HG03196 (cell line): ENCODE measurements around the gene TLN1.

ENCODE experiments used
- ATAC-seq: cut with Tn5 transposase; IDR thresholded peaks from one replicate; pipeline ENCODE4 v1.9.1; 2021; ENCODE audit not compliant: unreplicated experiment

TLN1 gene

DNA sequence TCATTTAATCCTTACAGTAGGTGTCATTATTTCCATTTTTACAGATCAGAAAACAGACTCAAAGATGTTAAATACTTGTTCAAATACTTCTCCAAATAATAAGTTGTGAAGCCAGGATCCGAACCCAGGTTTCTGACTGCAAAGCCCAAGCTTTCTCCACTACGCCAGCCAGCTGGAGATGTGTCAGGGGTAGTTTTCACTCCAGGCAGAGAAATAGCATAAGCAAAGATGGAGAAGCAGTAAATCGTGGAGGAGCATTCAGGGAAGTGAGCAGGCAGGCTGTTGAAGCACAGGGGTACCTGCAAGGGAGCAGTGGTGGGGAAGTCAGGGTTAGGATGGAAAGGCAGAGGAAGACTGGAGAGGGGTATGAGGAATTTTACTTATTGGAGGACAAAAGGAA lies 2.9 kb downstream of the TLN1 start:
- no peak for ATAC-seq

DNA sequence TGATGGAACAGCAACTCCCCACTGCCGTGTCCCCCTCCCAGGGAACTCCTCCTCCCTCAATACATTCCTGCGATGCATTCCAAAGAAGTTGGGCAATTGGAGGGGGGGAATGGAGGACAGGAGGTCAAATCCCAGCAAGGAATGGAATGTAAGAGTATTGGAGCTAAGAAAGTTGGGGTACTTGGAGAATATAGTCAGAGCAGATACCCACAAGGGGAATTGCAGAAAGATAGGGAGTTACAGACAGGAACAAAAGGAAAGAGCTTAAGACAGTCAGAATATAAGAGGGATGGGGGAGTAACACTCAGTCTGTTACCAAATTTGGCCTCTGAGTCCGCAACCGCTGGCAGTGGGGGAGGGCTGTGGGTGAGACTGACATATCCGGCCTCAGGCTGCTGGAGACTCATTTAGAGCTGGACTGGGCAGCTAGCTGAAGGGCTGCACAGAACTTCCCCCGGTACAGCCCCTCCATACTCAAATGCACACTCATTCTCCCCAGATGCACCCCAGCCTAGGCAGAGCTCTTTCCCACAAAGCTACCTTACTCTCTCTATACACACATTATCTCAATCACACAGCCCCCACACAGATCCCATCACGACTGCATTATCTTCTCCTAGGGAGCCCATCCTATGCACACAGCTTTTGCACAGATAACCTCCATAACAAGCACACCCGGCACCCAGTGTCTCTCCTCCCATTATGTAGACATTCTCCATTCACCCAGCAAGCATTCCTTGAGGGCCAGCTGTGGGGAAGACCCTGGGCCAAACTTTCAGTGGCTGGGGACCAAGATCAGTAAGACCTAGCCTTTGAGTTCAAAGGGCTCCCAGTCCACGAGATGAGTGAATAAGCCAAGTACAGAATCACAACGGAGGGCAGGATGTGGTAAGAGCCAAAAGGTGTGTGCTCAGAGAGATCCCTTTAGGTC lies 3.7 kb downstream of the TLN1 start:
- no peak for ATAC-seq

DNA sequence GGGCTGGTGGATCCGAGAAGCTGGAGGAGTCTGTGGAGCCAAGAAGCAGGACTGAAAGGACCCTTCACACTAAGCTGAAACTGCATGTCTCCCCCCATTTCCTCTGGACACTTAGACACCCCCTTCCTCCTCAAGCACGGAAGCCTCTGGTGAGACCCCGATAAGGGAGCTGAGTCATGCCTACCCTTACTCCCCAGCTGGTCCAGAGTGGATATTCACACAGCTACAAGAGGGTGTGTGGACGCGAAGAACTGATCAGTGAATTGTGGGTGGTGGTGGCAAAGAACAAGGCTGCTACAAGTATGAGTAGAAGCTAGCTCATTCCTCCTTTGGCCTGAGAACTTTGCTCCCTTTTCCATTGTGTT lies 4.3 kb downstream of the TLN1 start:
- no peak for ATAC-seq

DNA sequence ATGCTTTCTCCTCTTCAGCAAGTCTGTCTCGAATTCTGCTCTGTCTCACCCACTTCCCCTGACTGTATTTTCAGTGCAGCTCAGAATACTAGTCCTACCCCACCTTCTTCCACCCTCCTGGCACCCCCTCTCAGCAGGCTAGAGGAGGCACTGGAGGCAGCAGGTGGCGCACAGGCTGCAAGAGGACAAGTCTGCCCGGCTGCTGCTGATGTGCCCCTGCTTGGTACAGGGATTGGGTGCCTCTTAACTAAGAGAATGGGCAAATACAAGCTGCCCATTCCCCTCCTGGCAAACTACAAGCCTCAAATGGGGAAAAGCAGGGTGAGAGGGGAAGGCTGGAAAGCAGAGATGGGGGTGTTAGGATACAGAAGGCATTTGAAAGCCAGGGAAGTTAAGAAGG lies 5.1 kb downstream of the TLN1 start:
- no peak for ATAC-seq

DNA sequence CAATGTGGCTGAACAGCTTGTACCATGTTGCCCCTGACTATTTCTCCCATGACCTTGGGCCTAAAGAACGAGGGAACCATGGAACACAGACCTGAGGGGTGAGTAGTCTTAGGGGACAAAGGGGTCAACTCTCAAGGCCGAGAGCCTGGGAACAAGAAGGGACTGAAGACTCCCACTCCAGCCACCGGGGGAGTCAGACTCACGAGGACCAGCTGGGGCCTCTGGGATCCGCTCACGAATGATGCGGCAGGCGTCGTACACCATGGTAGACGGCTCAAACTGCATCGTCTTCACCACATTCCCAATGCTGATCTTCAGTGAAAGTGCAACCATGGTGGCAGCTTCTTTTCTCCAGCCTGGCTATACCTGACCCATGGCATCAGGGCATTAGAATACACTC lies 6.6 kb downstream of the TLN1 start:
- no peak for ATAC-seq

DNA sequence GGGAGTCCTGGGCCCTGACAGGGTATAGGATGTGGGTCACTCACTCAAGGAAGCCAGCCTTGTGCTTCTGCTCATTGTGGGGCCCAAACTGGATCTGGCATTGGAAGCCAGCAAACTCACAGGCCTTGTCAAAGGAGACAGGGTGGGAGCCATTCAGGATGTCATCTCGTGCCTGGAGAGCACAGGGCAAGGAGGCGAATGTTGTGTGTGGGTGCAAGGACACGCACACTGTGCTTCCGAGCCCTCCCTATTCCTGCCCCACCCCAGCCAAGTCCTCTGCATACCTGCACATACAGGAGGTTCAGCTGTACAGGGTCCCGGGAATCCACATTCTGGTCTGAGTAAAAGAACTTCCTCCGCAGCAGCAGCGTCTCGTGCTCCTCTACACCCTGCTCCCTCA lies 8.1 kb downstream of the TLN1 start:
- no peak for ATAC-seq

DNA sequence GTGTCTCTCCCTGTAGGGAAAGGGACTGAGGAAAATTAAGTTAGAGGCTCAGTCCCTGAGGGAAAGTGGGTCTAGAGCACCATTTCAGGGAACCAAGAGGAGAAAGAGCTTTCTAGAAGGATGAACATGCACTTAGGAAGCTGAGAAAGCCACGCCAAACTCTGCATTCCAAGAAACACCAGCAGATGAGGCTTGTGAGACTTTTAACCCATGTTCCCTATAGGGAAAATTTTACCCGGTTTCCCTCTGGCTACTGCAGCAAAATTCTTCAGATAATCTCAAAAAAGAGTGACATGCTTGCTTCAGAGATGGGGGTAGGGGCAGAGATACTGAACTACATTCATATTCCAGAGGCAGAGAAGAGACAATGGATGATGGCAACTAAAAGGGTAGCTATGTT lies 8.6 kb downstream of the TLN1 start:
- ATAC-seq: no peak

DNA sequence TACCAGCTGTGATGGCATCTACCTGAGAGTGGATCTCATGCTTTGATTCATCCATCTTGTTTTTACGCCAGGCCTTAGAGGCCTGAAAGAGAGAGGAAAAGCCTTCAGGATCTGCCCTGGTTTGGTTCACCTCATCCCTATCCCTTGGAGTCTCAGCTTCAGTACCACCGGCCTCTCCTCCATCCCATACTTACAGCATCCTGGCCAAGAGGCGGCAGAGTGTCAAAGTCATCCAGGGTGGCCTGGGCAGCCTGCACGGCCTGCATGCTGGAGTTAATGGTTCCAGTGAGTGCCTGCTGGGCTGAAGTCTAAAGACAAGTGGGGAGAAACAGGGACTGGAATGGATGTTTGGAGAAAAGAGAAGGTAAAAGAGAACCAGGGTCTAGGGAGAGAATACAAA lies 12.4 kb downstream of the TLN1 start:
- ATAC-seq: no peak

DNA sequence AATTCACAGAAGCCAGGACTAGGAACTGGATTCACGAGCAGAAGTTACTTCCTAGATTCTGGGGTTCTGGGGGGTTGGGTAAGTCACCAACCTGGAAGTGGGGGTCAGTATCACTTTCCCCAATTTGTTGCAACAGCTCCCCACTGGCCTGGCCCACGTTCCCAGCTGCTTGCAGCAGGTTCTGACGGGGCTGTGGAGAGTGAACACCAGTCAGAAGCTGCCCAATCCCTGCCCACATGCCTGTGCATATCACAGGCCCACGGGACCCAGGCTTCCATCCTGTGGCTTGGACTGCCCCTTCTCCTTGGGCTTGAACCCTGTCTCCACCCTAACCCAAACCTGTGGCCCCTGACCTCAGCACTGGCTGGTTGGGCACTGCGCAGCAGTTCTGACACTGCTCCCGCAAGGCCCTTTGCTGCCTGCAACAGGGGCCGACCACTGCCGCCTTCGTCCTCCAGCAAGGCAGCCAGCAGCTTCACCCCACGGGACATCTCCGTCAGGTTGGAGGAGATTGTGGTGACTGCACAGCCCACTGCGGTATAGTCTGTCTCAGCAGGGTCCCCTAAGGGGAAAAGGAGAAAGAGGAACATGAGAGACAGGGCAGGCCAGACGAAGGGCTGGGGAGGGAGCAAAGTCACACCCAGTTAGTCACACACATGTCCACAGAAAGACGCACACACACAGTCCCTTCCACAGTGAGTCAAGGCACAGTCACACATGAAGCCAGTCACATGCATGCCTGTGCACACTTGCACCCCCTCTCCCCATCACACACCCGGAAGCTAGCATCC lies 13.1 kb downstream of the TLN1 start:
- ATAC-seq: no peak

DNA sequence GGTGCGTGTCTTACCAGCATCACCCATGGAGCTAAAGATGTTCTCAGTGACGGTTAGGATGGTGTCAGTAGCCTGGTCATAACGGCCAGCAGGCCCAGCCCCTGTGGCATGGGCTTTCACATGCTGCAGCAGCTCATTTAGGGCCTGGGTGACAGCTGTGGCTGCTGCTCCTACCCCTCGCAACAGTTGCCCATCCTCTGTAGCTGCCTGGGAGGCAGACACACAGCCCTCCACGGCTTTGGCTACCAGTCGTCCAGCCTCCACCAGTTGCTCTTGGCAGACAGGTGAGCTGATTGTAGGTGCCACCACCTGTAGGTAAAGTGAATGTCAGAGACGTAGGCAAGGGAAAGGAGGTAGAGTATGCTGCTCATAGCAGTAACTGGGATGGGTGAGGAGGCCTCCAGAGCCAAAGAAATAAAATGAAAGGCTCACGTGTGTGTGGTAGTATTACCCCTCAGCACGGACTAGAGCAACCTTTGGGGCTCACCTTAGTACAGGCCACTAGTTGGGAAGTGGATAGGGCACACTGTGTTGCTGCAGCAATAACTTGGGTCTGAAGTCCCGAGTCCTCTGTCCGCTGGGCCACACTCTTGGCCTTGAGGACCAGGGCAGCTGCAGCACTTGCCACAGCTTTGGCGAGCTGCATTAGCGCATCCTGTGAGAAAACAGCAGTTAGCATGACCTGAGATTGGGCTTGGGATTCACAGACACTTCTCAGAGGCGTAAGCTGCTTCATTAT lies 14.7 kb downstream of the TLN1 start:
- ATAC-seq: no peak

DNA sequence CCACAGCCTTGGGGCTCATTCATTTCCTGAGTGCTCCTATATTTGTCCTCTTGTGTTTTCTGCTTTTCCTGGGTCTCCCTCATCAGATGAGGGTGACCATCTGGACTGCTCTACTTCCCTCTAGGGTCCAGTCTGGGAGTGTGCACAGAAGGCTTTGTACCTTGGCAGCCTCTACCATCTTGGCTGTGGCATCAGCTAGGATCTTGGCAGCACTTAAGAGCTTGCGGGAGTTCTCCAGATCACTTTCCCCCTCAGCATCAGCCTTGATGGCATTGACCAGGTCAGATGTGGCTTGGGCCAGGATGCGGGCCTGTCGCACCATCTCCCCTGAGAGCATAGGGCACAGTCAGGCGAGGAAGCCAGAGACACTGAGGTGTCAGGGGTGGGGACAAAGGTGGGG lies 15.8 kb downstream of the TLN1 start:
- ATAC-seq: no peak

DNA sequence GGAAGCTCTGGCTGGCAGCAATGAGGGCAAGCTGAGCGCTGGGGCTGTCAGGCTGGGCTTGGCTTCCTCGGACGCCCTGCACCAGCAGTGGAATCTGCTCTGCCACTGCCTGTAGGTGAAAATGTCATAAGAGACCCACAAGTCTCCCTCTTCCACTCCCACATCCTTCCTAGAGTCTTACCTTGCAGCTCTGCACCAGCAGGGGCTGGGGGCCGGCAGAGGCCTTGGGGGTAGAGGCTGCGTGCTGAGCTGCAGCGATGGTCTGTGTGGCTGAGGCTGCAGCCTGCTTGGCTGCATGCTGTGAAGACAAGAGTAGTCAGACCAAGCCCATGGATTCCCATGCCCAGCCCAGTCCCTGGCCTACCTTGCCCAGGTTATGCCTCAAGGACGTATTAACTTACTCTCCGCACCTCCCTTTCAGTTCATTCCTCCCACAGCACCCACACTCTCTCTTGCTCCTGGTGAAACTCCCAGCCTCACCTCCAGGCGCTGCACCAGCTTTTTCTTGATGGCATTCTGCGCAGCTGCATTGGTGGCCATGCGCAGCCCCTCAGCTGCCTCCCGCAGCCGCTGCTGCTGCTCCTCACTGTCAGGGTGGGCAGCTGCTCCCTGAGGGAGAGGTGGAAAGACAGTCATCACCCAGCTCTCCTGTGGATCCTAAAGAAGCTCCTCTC lies 17.3 kb downstream of the TLN1 start:
- ATAC-seq: no peak

DNA sequence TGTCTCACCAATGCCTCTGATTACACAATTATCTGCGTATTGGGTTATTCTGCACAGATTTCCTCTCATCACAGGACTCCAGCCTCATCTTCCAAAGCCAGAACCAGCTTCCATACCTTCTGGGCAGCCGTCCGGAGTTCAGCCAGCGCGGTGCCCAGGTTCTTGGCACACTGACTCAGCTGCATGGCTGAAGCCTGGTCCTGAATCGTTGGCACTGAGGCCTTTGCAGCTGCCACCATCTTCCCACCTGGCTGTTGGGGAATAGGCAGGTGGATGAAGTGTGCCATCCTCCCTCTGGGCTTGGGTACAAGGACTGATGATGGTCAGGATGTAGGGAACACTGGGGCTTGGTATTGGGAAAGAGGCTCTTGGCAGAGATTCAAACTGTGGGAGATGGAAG lies 17.9 kb downstream of the TLN1 start:
- ATAC-seq: no peak

DNA sequence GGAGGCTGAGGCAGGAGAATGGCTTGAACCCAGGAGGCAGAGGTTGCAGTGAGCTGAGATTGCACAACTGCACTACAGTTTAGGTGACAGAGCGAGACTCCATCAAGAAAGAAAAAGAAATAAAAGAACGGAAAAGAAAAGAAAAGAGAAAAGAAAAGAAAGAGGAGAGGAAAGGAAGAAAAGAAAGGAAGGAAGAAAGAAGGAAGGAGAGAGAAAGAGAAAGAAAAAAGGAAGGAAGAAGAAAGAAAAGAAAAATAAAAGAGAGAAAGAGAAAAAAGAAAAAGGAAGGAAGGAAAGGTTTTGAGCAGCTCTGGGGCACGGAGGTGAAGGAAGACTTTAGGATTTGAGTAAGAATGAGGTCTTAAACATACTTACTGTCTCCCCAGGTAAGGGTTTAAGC lies 18.4 kb downstream of the TLN1 start:
- no peak for ATAC-seq

DNA sequence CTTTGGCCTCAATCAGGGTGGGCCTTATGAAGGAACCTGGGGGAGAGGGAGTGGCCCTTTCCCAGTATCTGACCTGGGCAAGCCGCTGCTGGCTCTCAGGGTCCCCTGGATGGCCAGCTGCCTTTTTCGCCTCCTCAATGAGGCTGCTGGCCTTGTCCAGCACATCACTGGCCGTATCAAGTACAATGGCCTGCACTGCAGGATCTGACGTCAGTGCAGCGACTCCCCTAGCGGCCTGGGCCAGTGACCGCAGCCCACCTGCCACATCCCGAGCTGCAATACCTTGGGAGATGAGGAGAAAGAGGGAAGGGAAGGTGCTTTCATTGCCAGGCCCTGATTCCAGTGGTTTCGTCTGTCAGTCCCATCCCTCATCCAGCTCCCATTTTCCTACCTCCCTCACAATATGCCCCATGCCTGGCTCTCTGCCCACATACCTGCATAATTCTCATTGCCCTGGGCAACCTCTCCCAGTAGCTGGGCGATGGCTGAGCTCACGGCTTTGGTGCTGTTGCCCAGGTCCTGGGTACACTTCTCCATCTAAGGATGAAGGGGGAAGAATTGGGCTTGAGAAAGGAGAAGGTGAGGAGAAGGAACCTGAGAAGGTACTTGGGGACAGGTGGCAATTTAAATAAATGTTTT lies 19.1 kb downstream of the TLN1 start:
- ATAC-seq: no peak

DNA sequence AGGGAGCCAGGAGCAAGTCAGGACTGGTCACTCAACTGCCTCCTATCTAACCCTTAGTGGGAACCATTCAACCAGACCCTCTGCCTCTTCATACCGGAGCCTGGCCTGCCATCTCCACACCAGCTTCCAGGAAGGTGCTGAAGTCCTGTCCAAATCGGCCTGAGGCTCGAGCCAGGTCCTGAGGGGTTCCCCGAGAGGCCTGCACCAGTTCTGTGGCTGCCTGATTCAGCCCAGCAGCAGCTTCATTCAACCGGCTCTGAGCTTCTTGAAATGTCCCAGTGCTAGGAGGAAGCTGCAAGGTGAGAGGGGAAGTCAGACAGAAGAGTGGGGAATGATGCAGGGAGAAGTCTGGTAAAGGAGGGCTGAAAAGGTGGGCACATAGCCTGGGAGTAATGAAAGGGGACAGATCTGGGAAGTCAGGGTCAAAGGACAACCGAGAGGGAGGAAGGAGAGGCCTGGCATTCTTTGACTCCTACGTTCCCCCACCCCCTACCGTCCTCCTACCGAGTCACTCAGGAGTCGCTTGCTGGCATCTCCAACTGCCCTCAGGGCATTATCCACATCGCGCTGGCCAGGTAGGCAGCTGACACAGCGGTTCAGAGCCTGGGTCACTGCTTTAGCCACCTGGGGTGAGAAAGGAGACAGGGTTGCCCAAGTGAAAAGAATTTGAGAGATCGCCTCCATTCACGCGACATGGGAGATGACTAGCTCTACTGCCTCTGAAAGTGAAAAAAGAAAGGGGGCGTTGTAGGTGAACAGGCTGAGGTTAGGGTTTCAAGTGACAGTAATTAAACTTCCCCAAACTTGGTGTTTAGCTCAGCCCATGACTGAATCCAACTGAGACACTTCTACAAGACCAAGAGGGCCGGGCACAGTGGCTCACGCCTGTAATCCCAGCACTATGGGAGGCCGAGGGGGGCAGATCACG lies 20.2 kb downstream of the TLN1 start:
- no peak for ATAC-seq

DNA sequence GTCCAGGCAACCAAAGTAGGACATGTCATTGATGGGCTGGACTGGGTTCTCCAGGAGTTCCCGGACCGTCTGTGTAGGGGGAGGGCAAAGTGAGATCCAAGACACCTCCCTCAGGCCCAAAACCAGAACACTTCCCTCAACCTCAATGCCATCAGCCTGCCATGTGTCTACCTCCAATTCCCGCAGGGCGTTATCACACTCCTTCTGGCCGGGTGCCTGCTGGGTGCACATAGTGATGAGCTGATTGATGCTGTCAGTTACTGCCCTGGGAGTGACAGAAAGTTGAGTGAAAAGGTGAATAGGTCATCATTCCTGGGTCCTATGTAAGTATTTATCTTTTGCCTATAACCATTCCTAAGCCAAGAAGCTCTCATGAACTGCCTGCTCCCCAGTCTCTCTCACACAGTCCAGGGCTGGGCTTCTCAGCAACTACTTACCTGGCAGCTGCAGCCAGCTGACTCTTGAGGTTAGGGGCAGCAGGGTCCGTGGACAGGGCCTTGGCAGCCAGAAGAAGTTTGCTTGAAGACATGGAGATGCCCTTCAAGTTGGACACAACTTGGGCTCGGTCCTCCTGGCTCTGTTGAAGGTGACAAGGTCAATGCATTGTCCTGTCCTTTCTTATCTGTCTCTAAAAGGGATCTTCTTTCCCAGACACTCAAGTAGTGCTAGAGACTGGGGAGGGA lies 21.0 kb downstream of the TLN1 start:
- no peak for ATAC-seq

DNA sequence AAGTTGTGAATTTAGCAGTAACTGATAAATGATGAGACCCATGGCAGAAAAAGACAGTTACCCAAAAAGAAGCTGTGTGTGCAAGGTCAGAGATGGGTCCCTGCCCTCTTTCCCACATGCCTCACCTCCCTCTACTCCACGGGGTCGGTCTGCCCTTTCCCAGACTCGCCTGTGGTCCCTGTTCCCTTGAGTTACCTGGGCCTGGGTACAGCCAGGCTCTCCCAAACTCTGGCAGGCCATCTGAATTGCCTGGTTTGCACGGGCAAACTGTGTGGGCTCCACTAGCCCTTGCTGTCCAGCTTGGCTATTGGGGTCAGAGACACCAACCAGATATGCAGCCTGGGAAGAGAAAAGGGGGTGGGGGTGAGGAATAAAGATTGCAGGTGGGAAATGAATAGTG lies 23.8 kb downstream of the TLN1 start:
- ATAC-seq: no peak

DNA sequence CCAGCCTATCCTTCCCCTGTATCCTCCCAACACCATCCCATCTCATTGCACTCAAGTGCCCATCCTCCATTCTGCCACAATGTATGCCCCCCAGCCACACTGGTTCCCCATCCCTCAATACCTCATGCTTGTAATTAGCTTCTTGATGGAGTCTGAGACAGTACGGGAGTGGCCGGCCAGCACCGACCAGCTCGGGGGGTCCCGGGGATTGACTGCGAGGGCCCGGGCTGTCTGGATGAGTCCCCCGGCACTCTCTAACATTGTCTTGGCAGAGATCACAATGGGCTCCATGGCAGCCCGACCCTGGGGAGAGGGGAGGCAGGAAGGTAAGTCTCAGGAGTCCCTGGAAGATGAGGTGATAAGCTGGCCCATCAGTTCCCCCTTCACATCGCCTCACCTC lies 25.0 kb downstream of the TLN1 start:
- ATAC-seq: no peak
